Parathyroid adenoma (tissue), 2 donors: Measurements from ENCODE around the gene GALNT17.

ENCODE experiments used
- H2AFZ ChIP-seq: fragments of 300-600 bp; sonication (generic); one replicate; pipeline ENCODE4 v1.7.0; 2017; ENCODE audit warnings: antibody characterized with exemption, mild to moderate bottlenecking
- H3K27ac ChIP-seq: fragments of 300-600 bp; sonication (generic); one replicate; pipeline ENCODE4 v1.7.0; 2017
- H3K27me3 ChIP-seq: fragments of 300-600 bp; sonication (generic); one replicate; pipeline ENCODE4 v1.7.0; 2017; ENCODE audit warnings: low read length; ENCODE audit not compliant: control insufficient read depth, insufficient read depth
- H3K36me3 ChIP-seq: fragments of 300-600 bp; sonication (generic); one replicate; pipeline ENCODE4 v1.7.0; 2017; ENCODE audit warnings: low read length; ENCODE audit not compliant: control insufficient read depth, insufficient read depth
- H3K4me1 ChIP-seq: fragments of 300-600 bp; sonication (generic); one replicate; pipeline ENCODE4 v1.7.0; 2017; ENCODE audit warnings: control low read depth
- H3K4me2 ChIP-seq: fragments of 300-600 bp; sonication (generic); one replicate; pipeline ENCODE4 v1.7.0; 2017; ENCODE audit warnings: low read length
- H3K4me3 ChIP-seq: fragments of 300-600 bp; sonication (generic); one replicate; pipeline ENCODE4 v1.7.0; 2017; ENCODE audit warnings: low read depth, low read length
- H3K79me2 ChIP-seq: fragments of 300-600 bp; sonication (generic); one replicate; pipeline ENCODE4 v1.7.0; 2017; ENCODE audit warnings: control low read depth
- H3K9ac ChIP-seq: fragments of 300-600 bp; sonication (generic); one replicate; pipeline ENCODE4 v1.7.0; 2017; ENCODE audit warnings: mild to moderate bottlenecking
- H3K9me3 ChIP-seq: fragments of 300-600 bp; sonication (generic); one replicate; pipeline ENCODE4 v1.7.0; 2017; ENCODE audit warnings: low read length; ENCODE audit not compliant: control insufficient read depth
- TF ChIP-seq, protein P1 (sequence below): fragments of 300-600 bp; sonication (generic); IDR thresholded peaks from one replicate; pipeline ENCODE4 v1.7.0; 2017; ENCODE audit warnings: antibody characterized with exemption, mild to moderate bottlenecking
- donor health status: primary hyperparathyroidism.

GALNT17 gene

DNA sequence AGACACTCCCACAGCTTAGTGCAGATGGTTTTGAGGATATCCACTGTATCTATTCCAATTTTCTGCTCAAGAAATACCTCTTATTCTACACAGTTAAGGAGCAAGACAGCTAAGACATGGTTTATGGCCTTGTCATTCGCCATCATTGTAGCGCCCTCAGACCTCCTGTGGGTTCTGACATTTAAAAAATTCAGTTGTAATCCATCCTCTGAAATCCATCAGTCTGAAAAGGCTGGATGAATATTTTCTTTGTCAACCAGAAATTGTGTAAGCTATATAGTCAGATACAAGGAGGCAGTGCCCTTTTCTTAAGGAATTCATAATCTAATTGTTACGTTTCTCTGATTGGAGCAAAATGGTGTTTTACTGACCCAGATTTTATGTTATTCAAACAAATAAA, 353.6 kb downstream of the GALNT17 start:
- H3K4me2 ChIP-seq, result no peak overlapping the region
- H3K4me3 ChIP-seq, result no peak overlapping the region
- H3K79me2 ChIP-seq, result no peaks in the 10 kb centered on the region
- no peaks in the 10 kb centered on the region for H3K9me3 ChIP-seq
- no peak overlapping the region for H3K9ac ChIP-seq
- H2AFZ ChIP-seq, result no peak overlapping the region
- no peaks in the 10 kb centered on the region for H3K36me3 ChIP-seq
- TF ChIP-seq, protein P1, sequence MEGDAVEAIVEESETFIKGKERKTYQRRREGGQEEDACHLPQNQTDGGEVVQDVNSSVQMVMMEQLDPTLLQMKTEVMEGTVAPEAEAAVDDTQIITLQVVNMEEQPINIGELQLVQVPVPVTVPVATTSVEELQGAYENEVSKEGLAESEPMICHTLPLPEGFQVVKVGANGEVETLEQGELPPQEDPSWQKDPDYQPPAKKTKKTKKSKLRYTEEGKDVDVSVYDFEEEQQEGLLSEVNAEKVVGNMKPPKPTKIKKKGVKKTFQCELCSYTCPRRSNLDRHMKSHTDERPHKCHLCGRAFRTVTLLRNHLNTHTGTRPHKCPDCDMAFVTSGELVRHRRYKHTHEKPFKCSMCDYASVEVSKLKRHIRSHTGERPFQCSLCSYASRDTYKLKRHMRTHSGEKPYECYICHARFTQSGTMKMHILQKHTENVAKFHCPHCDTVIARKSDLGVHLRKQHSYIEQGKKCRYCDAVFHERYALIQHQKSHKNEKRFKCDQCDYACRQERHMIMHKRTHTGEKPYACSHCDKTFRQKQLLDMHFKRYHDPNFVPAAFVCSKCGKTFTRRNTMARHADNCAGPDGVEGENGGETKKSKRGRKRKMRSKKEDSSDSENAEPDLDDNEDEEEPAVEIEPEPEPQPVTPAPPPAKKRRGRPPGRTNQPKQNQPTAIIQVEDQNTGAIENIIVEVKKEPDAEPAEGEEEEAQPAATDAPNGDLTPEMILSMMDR, result no peak
- H3K27ac ChIP-seq, result no peak overlapping the region
- H3K27me3 ChIP-seq, result no peaks in the 10 kb centered on the region
- H3K4me1 ChIP-seq, result no peaks in the 10 kb centered on the region

DNA sequence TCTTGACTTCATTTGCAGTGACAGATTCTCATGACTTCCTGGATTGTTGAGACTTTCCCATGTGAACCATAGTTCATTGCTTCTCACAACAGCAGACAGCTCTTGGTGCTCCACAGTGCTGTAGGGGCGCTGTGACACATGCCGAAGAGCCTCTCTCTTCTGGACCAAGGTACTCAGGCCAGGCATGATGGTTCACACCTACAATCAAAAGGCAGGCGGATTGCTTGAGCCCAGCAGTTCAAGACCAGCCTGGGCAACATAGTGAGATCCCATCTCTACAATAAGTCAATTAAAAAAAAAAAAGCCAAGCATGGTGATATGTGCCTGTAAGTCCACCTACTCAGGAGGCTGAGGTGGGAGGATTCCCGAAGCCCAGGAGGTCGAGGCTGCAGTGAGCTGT, 354.5 kb downstream of the GALNT17 start:
- TF ChIP-seq, protein P1, result no peak
- Histone ChIP-seq H3K9me3 (no peaks in the 10 kb centered on the region), H3K4me2 (no peak overlapping the region), H3K27ac (no peak overlapping the region), H2AFZ (no peak overlapping the region), H3K27me3 (no peaks in the 10 kb centered on the region), H3K79me2 (no peaks in the 10 kb centered on the region), H3K4me3 (no peak overlapping the region), H3K4me1 (no peaks in the 10 kb centered on the region), H3K9ac (no peak overlapping the region), H3K36me3 (no peaks in the 10 kb centered on the region)

DNA sequence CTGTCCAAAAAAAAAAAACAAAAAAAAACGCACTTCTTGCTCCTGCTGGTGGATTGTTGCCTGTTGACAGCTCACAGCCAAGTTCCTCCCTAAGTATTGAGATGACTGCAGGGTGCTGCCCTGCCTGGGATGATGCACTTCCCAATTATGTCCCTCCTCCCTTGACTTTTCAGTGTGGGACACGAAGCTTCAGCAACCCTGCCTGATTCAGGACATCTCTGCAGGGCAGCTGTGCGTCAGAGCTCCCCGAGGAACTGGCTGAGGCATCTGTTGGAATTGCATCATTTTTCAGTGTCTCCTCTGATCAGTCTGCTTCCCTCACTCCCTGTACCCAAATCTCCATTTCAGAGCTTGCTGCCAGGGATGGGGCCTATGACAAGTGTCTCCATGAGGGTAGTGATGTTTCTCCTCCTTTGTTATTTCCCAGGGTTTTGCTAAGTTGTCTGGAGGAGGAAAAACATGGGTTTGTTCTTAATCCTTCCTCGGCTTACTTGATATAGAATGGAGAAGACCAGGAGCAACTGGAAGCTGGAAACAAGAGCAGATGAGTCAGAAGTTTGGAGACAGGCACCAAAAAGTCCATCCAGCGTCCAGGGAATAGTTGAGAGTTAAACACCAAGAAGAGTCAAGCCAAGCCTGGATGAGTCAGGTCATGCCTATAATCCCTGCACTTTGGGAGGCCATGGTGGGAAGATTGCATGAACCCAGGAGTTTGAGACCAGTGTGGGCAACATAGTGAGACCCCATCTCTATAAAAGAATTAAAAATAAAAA, 355.1 kb downstream of the GALNT17 start:
- Histone ChIP-seq H3K27me3 (no peaks in the 10 kb centered on the region), H3K9me3 (no peaks in the 10 kb centered on the region), H3K4me2 (no peak overlapping the region), H3K79me2 (no peaks in the 10 kb centered on the region), H2AFZ (no peak overlapping the region), H3K4me1 (no peaks in the 10 kb centered on the region), H3K4me3 (no peak overlapping the region), H3K36me3 (no peaks in the 10 kb centered on the region), H3K9ac (no peak overlapping the region), H3K27ac (no peak overlapping the region)
- TF ChIP-seq, protein P1, result no peak

DNA sequence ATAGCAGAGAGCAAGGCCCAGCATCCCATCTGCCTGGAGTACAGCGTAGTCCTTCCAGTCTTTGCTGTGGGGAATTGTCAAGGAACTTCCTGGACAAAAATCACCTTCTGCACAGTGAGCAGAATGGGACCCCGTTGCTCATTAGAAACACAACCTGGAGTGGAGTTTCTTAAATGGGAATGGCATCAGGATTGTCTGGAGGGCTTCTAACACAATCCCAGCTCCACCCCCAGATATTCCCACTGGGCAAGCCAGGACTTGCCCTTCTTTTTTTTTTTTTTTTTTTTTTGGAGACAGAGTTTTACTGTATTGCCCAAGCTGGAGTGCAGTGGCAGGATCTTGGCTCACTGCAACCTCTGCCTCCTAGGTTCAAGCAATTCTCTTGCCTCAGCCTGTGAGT, 356.4 kb downstream of the GALNT17 start:
- Histone ChIP-seq H3K27me3 (no peaks in the 10 kb centered on the region), H2AFZ (no peak overlapping the region), H3K79me2 (no peaks in the 10 kb centered on the region), H3K27ac (no peak overlapping the region), H3K4me2 (no peak overlapping the region), H3K4me1 (no peaks in the 10 kb centered on the region), H3K9ac (no peak overlapping the region), H3K4me3 (no peak overlapping the region), H3K9me3 (no peaks in the 10 kb centered on the region), H3K36me3 (no peaks in the 10 kb centered on the region)
- TF ChIP-seq, protein P1, result no peak

DNA sequence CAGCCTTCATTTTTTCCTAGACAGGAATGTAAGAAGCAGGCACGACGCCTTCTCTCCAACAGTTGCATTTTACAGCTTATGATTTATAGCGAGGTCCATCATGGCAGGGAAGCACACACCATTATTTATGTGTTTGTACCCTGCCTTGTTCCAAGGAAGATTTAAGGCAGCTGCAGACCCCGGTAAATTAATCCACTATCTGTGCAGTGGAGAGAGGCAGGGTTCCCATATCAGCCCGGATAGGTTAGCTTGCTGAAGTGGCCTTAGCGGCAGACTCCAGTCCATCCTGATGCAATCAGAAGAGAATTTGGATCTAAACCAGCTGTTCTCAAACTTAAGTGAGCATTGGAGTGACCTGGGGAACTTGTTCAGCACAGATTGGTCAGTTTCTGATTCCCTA, 359.4 kb downstream of the GALNT17 start:
- Histone ChIP-seq H3K36me3 (no peaks in the 10 kb centered on the region), H3K9me3 (no peaks in the 10 kb centered on the region), H2AFZ (no peak overlapping the region), H3K4me2 (no peak overlapping the region), H3K4me3 (no peak overlapping the region), H3K4me1 (no peaks in the 10 kb centered on the region), H3K9ac (no peak overlapping the region), H3K27ac (no peak overlapping the region), H3K27me3 (no peaks in the 10 kb centered on the region), H3K79me2 (no peaks in the 10 kb centered on the region)
- TF ChIP-seq, protein P1, result no peak
